Neural cell (in vitro differentiated cells): ENCODE measurements around the gene TRIM9.

Experiments
- EP300 ChIP-seq: fragments of 450-650 bp; conservative IDR thresholded peaks from 2 replicates; pipeline ENCODE4 v1.6.1; 2014; ENCODE audit warnings: antibody characterized with exemption, mild to moderate bottlenecking, moderate library complexity; ENCODE audit not compliant: poor library complexity, severe bottlenecking
- EZH2 ChIP-seq: fragments of 200-600, 300-800 bp; shearing (Covaris generic), sonication (generic); IDR thresholded peaks from 2 replicates; pipeline ENCODE4 v1.6.1; 2014; ENCODE audit warnings: antibody characterized with exemption, low read length, borderline replicate concordance, mild to moderate bottlenecking; ENCODE audit not compliant: insufficient read depth, poor library complexity, severe bottlenecking
- POLR2AphosphoS5 ChIP-seq: IDR thresholded peaks from 2 replicates; pipeline ENCODE4 v1.6.1; 2012
- RAD21 ChIP-seq: fragments of 450-650 bp; conservative IDR thresholded peaks from 2 replicates; pipeline ENCODE4 v1.6.1; 2014; ENCODE audit warnings: antibody characterized with exemption, mild to moderate bottlenecking, moderate library complexity
- TAF1 ChIP-seq: IDR thresholded peaks from 2 replicates; pipeline ENCODE4 v1.6.1; 2012; ENCODE audit warnings: low read depth
- TF ChIP-seq, protein P1 (sequence below): fragments of 450-650 bp; IDR thresholded peaks from 2 replicates; pipeline ENCODE4 v1.5.1; 2014; ENCODE audit warnings: antibody characterized with exemption, mild to moderate bottlenecking, moderate library complexity; ENCODE audit not compliant: poor library complexity, severe bottlenecking
- TF ChIP-seq, protein P2 (sequence below): IDR thresholded peaks from 2 replicates; pipeline ENCODE4 v1.6.1; 2012; ENCODE audit warnings: borderline replicate concordance

DNA sequence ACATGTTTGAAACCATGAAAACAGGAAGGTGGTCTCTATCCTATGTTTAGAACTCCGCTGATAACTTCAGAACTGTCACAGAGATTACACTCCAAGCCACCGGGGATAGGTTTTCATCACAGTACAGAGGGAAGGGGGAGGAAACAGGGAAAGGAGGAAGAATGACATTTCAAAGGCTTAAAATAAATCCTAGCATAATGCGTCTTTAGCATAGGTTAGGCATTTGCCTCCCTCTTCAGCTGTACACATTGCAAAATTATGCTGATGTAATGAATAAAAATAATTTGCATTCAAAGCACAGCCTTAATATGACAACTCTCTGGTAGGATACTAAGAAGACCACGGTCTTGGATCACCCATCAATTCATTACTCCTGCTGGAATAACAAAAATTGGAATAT lies 96.3 kb downstream of the TRIM9 start:
- TF ChIP-seq, protein P1, sequence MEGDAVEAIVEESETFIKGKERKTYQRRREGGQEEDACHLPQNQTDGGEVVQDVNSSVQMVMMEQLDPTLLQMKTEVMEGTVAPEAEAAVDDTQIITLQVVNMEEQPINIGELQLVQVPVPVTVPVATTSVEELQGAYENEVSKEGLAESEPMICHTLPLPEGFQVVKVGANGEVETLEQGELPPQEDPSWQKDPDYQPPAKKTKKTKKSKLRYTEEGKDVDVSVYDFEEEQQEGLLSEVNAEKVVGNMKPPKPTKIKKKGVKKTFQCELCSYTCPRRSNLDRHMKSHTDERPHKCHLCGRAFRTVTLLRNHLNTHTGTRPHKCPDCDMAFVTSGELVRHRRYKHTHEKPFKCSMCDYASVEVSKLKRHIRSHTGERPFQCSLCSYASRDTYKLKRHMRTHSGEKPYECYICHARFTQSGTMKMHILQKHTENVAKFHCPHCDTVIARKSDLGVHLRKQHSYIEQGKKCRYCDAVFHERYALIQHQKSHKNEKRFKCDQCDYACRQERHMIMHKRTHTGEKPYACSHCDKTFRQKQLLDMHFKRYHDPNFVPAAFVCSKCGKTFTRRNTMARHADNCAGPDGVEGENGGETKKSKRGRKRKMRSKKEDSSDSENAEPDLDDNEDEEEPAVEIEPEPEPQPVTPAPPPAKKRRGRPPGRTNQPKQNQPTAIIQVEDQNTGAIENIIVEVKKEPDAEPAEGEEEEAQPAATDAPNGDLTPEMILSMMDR: no peak
- TF ChIP-seq EP300: no peak
- TF ChIP-seq RAD21: no peak
- no peak for TF ChIP-seq TAF1
- no peak for TF ChIP-seq EZH2
- TF ChIP-seq, protein P2, sequence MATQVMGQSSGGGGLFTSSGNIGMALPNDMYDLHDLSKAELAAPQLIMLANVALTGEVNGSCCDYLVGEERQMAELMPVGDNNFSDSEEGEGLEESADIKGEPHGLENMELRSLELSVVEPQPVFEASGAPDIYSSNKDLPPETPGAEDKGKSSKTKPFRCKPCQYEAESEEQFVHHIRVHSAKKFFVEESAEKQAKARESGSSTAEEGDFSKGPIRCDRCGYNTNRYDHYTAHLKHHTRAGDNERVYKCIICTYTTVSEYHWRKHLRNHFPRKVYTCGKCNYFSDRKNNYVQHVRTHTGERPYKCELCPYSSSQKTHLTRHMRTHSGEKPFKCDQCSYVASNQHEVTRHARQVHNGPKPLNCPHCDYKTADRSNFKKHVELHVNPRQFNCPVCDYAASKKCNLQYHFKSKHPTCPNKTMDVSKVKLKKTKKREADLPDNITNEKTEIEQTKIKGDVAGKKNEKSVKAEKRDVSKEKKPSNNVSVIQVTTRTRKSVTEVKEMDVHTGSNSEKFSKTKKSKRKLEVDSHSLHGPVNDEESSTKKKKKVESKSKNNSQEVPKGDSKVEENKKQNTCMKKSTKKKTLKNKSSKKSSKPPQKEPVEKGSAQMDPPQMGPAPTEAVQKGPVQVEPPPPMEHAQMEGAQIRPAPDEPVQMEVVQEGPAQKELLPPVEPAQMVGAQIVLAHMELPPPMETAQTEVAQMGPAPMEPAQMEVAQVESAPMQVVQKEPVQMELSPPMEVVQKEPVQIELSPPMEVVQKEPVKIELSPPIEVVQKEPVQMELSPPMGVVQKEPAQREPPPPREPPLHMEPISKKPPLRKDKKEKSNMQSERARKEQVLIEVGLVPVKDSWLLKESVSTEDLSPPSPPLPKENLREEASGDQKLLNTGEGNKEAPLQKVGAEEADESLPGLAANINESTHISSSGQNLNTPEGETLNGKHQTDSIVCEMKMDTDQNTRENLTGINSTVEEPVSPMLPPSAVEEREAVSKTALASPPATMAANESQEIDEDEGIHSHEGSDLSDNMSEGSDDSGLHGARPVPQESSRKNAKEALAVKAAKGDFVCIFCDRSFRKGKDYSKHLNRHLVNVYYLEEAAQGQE: no peak
- TF ChIP-seq POLR2AphosphoS5: no peak
